ENCODE measurements around the gene HTT-AS. TPM values are rescaled to one million over a fixed set of nuclear protein-coding genes. Genes with fewer than 3 reads are reported as not detected.

Gene HTT-AS
- total and polyA plus RNA-seq, 2 of the 8 experiments (the other 6 are each of a cell fraction or from before 2014, with no cell fraction given), result not detected

DNA sequence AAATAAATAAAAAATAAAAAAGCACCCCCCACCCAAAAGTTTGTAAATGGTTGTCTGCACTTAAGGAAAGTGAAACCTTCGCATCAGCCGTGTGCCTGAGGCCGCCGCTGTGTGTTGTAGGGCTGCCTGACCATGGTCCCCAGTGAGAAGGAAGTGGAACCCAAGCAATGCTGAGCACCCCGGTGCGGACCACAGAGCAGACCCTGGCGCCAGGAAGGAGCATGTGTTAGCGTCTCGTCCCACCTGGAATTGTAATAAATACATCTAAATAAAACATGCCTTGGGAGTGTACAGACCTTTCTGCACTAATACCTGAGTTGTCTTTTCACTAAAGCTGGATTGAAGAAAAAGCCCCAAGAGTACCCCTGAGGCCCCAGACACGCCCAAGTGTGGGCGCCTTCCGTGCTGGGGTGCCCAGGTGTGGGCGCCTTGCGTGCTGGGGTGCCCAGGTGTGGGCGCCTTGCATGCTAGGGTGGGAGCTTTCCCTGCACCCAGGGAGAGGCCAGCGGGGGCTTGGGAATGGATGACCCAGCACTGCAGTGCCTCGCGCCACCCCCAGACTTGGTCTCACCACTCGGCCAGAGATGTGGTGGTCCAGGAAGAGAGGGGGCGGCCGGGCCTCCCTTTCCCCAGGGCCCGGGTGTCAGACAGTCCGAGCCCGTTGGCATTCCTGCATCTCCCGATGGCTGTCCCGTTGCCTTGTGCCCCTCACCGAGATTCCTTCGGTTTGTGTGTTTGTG is 33.7 kb downstream of the HTT-AS start:
- no peaks in the 10 kb centered on the region for H4K20me1 ChIP-seq (replicated peaks in 1 of 2; ENCODE audit: control insufficient read depth in 1 of 2, insufficient read depth in 2 of 2, low read length in 2 of 2)
- no peak for FAIRE-seq
- H2BK120ac ChIP-seq (replicated peaks; ENCODE audit: low read depth, low read length), result no peak overlapping the region
- no peak overlapping the region for H3K4me3 ChIP-seq (ENCODE audit: extremely low read depth in 1 of 4, insufficient read depth in 2 of 4, low read depth in 3 of 4, low read length in 4 of 4)
- no peak overlapping the region for H4K8ac ChIP-seq (ENCODE audit: extremely low read depth, insufficient read depth, low read length)
- DNase-seq (ENCODE audit: low read depth in 1 of 2, low spot score in 2 of 2), result no peak
- no peak overlapping the region for H3K23ac ChIP-seq (ENCODE audit: insufficient read length)
- H3K18ac ChIP-seq (ENCODE audit: extremely low read depth, low read length), result no peak overlapping the region
- peaks cover 0 to 5% (median 0%) of the 10 kb centered on the region in 4 experiments; a peak in 4 of 7 replicates for H3K4me1 ChIP-seq (replicated peaks in 1 of 4; ENCODE audit: control insufficient read depth in 3 of 4, insufficient read depth in 4 of 4, low read length in 3 of 4)
- H2BK15ac ChIP-seq (ENCODE audit: low read length), result no peak overlapping the region
- no peak overlapping the region for H2BK5ac ChIP-seq (ENCODE audit: low read depth, low read length)
- TF ChIP-seq EGR1 (IDR thresholded peaks at IDR 0.05; ENCODE audit: borderline replicate concordance, low read depth, low read length), result no peak
- TF ChIP-seq ZNF274 (IDR thresholded peaks at IDR 0.05; ENCODE audit: borderline replicate concordance, extremely low read depth, low read length), result no peak
- no peaks in the 10 kb centered on the region for H3K79me1 ChIP-seq (ENCODE audit: low read depth, low read length)
- POLR2A ChIA-PET (ENCODE audit: partially characterized antibody), result interaction anchor here (1.6 to 2.3 kb wide), 2 partner anchors 78 to 572 kb away, joined by 3 to 7 read pairs; partner anchors contain the start of genes GRK4 and NOP14
- H2BK20ac ChIP-seq (ENCODE audit: low read length), result no peak overlapping the region
- H3K14ac ChIP-seq (ENCODE audit: insufficient read length), result no peak overlapping the region
- H3K4me2 ChIP-seq (ENCODE audit: insufficient read depth in 1 of 2, low read depth in 2 of 2, low read length in 2 of 2), result no peak overlapping the region
- H3K9ac ChIP-seq (replicated peaks in 1 of 4; ENCODE audit: extremely low read depth in 1 of 4, low read depth in 3 of 4, low read length in 3 of 4), result no peak overlapping the region
- no peaks in the 10 kb centered on the region for H3K23me2 ChIP-seq (ENCODE audit: low read depth, low read length)
- CTCF ChIA-PET (ENCODE audit: partially characterized antibody), result interaction anchor here (1.2 to 12.5 kb wide), 3 partner anchors 9 to 30 kb away, joined by 4 to 89 read pairs (median 7); no protein-coding TSS in a partner anchor
- H2AFZ ChIP-seq (ENCODE audit: low read length), result no peak overlapping the region
- H4K5ac ChIP-seq (ENCODE audit: insufficient read length, low read depth, low read length), result no peak overlapping the region
- no peak overlapping the region for H4K91ac ChIP-seq (replicated peaks; ENCODE audit: insufficient read length, low read length)
- no peak overlapping the region for H2AK5ac ChIP-seq (ENCODE audit: low read depth, low read length)
- WGBS, 2 experiments (ENCODE audit: extremely low coverage in 1 of 2, insufficient coverage in 1 of 2, insufficient read length in 1 of 2, insufficient replicate concordance in 2 of 2, low coverage in 1 of 2, low lambda C conversion rate in 2 of 2, missing lambda C conversion rate in 1 of 2), result 91% methylated on average over 23 of the region's 28 CpGs; no CpG with 5 or more reads in 1 of the 2 experiments
- peaks cover 0 to 7% (median 2%) of the 10 kb centered on the region in 4 experiments; a peak in 3 of 7 replicates for H3K27me3 ChIP-seq (replicated peaks in 1 of 4; ENCODE audit: control insufficient read depth in 3 of 4, extremely low read depth in 1 of 4, insufficient read depth in 3 of 4, low read length in 3 of 4)
- H3K56ac ChIP-seq (replicated peaks; ENCODE audit: insufficient read length, low read depth, low read length), result no peak overlapping the region
- H3K36me3 ChIP-seq (ENCODE audit: control insufficient read depth in 2 of 4, insufficient read depth in 4 of 4, low read length in 3 of 4), result no peaks in the 10 kb centered on the region
- no peak overlapping the region for H2BK12ac ChIP-seq (ENCODE audit: low read depth, low read length)
- H3K9me3 ChIP-seq (ENCODE audit: insufficient read depth in 2 of 2, low read depth in 1 of 2, low read length in 1 of 2), result no peaks in the 10 kb centered on the region
- no peak overlapping the region for H3K27ac ChIP-seq (ENCODE audit: low read depth, low read length)
- no peak overlapping the region for H3K4ac ChIP-seq (replicated peaks; ENCODE audit: insufficient read length, low read depth, low read length)
- H3K79me2 ChIP-seq (ENCODE audit: control insufficient read depth in 1 of 2, insufficient read depth in 2 of 2, low read length in 2 of 2), result no peaks in the 10 kb centered on the region
